ENCODE results near the gene KCNJ9.

- TF ChIP-seq, protein P1, sequence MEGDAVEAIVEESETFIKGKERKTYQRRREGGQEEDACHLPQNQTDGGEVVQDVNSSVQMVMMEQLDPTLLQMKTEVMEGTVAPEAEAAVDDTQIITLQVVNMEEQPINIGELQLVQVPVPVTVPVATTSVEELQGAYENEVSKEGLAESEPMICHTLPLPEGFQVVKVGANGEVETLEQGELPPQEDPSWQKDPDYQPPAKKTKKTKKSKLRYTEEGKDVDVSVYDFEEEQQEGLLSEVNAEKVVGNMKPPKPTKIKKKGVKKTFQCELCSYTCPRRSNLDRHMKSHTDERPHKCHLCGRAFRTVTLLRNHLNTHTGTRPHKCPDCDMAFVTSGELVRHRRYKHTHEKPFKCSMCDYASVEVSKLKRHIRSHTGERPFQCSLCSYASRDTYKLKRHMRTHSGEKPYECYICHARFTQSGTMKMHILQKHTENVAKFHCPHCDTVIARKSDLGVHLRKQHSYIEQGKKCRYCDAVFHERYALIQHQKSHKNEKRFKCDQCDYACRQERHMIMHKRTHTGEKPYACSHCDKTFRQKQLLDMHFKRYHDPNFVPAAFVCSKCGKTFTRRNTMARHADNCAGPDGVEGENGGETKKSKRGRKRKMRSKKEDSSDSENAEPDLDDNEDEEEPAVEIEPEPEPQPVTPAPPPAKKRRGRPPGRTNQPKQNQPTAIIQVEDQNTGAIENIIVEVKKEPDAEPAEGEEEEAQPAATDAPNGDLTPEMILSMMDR (IDR thresholded peaks at IDR 0.05; ENCODE audit: insufficient read depth, low read depth, low read length) = no peak
- no peak for TF ChIP-seq EZH2 (IDR thresholded peaks at IDR 0.05; ENCODE audit: insufficient read depth, low read length)
These were observed 3.5 kb downstream of the KCNJ9 start for GRCh38 chr1:160084771-160085321.

Data from astrocyte (in vitro differentiated cells and primary cell).